Panc1 (cell line): ENCODE results near the gene ENO1. TPM values are rescaled to one million over a fixed set of nuclear protein-coding genes. Genes with fewer than 3 reads are reported as not detected.

ENCODE experiments used
- ATAC-seq: fragments of 200-7000 bp; cut with Tn5 transposase; 2 replicates; pipeline ENCODE4 v1.9.1; 2020; ENCODE audit warnings: mild to moderate bottlenecking, moderate library complexity
- BruUV-seq: library from RNA; stranded (reverse); fragments of 400-500 nt; replicated peaks from 2 replicates; lab custom pipeline; 2021; lab: Mats Ljungman, UMichigan
- CTCF ChIA-PET: fragments of 300-600 bp; sonication (Branson Sonifier 250); formaldehyde crosslinking; loops from one replicate; lab custom pipeline; 2022; ENCODE audit warnings: antibody characterized with exemption; lab: Charles Lee
- POLR2A ChIA-PET: fragments of 300-600 bp; sonication (Branson Sonifier 250); formaldehyde crosslinking; loops from one replicate; lab custom pipeline; 2022; ENCODE audit warnings: antibody characterized with exemption; lab: Charles Lee
- DNase-seq: peaks from one replicate; pipeline ENCODE4 v3.0.0-alpha.2; 2010; ENCODE audit warnings: low read depth, low spot score
- H3K27ac ChIP-seq: 2 replicates; pipeline ENCODE4 v1.5.1; 2011; ENCODE audit warnings: mild to moderate bottlenecking, low read length, inconsistent platforms
- H3K27me3 ChIP-seq: fragments of 200-500 bp; sonication (Bioruptor generic); 2 replicates; pipeline ENCODE4 v1.6.0; 2014; ENCODE audit warnings: low read length, inconsistent platforms; ENCODE audit not compliant: control insufficient read depth, insufficient read depth
- H3K36me3 ChIP-seq: fragments of 200-500 bp; sonication (Bioruptor generic); 2 replicates; pipeline ENCODE4 v1.5.1; 2014; ENCODE audit warnings: inconsistent platforms, mild to moderate bottlenecking, low read length, moderate library complexity; ENCODE audit not compliant: control insufficient read depth, insufficient read depth
- H3K4me1 ChIP-seq: 2 replicates; pipeline ENCODE4 v1.5.1; 2011; ENCODE audit warnings: inconsistent platforms, mild to moderate bottlenecking, low read length, moderate library complexity; ENCODE audit not compliant: control insufficient read depth, insufficient read depth
- H3K4me3 ChIP-seq, 2 experiments: 2 replicates each; pipeline ENCODE4 v1.5.1; 2011 to 2012; ENCODE audit warnings: low read depth in 2 of 2, low read length in 2 of 2, mild to moderate bottlenecking in 2 of 2, inconsistent platforms in 1 of 2, moderate library complexity in 1 of 2
- H3K9me3 ChIP-seq: fragments of 200-500 bp; sonication (Bioruptor generic); 2 replicates; pipeline ENCODE4 v1.5.1; 2014; ENCODE audit warnings: low read depth, mild to moderate bottlenecking, inconsistent platforms, low read length, moderate library complexity; ENCODE audit not compliant: control insufficient read depth, insufficient read depth
- CTCF ChIP-seq: fragments of 450-650 bp; IDR thresholded peaks from 2 replicates; pipeline ENCODE4 v1.5.1; 2017; ENCODE audit warnings: mild to moderate bottlenecking
- POLR2AphosphoS5 ChIP-seq: IDR thresholded peaks from 2 replicates; pipeline ENCODE4 v1.6.1; 2012; ENCODE audit warnings: mild to moderate bottlenecking, low read depth, low read length, moderate library complexity
- SIN3A ChIP-seq: IDR thresholded peaks from 2 replicates; pipeline ENCODE4 v1.6.1; 2012; ENCODE audit warnings: low read depth, mild to moderate bottlenecking, low read length, moderate library complexity, borderline replicate concordance; ENCODE audit not compliant: insufficient read depth
- TCF7L2 ChIP-seq: IDR thresholded peaks from 2 replicates; pipeline ENCODE4 v1.6.1; 2011; ENCODE audit warnings: mild to moderate bottlenecking, low read depth, low read length, inconsistent platforms
- in situ Hi-C: cut with HindIII; loops from 2 replicates; pipeline ENCODE4 v1.10.0; 2016; ENCODE audit warnings: low sequenced_read_pairs, low pct_unique_long_range_greater_than_20kb
- intact Hi-C: fragments of 100-400 bp; cut with micrococcal nuclease; formaldehyde crosslinking; loops from one replicate; pipeline ENCODE4 v1.10.0; 2022; ENCODE audit not compliant: unreplicated experiment
- total RNA-seq: library from RNA; stranded (reverse); gene quantifications from one replicate; pipeline ENCODE4 v1.2.1, GENCODE V29; 2021; ENCODE audit not compliant: unreplicated experiment
- TF ChIP-seq, protein P1 (sequence below), 2 experiments: IDR thresholded peaks; 2 replicates each; pipeline ENCODE4 v1.6.1; 2011 to 2012; ENCODE audit warnings: low read depth in 2 of 2, control low read depth in 1 of 2, low read length in 1 of 2, mild to moderate bottlenecking in 1 of 2, moderate library complexity in 1 of 2; ENCODE audit not compliant: insufficient read depth in 1 of 2

Gene ENO1
- total RNA-seq, 1 experiment from 2014 or later: 2,480 TPM

DNA sequence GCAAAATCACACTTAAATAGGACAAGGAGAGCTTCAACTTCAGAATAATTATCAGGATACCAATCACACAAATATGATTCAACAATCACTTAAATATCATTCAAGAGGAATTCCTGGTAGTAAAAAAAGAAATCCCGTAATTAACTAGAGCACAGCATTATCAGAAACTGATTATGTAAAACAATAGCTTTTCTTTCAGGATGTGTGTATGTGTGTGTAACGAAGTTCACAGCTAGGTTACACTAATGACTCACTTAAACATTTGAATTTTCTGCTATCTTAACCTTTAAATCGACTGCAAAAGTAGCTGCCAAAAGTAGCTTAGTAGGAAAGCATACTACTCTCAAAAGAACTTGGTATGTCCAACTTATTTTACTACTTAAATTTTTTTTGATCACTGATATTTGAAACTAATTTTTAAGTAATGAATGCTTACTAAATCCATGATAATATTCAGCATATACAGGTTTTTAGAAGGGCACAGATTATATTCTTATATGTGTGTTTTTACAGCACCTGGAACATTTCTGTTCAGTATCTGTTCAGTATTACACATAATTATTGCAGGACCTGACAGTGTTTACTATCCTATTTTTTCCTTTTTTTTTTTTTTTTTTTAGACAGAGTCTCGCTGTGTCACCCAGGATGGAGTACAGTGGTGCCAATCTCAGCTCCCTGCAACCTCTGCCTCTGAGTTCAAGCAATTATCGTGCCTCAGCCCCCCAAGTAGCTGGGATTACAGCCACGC, 65.3 kb downstream of the ENO1 start:
- intact Hi-C loops (no loop called here), in situ Hi-C loops (no loop called here)
- no peak for TF ChIP-seq POLR2AphosphoS5
- no peak for TF ChIP-seq CTCF
- TF ChIP-seq SIN3A: no peak
- TF ChIP-seq, protein P1, sequence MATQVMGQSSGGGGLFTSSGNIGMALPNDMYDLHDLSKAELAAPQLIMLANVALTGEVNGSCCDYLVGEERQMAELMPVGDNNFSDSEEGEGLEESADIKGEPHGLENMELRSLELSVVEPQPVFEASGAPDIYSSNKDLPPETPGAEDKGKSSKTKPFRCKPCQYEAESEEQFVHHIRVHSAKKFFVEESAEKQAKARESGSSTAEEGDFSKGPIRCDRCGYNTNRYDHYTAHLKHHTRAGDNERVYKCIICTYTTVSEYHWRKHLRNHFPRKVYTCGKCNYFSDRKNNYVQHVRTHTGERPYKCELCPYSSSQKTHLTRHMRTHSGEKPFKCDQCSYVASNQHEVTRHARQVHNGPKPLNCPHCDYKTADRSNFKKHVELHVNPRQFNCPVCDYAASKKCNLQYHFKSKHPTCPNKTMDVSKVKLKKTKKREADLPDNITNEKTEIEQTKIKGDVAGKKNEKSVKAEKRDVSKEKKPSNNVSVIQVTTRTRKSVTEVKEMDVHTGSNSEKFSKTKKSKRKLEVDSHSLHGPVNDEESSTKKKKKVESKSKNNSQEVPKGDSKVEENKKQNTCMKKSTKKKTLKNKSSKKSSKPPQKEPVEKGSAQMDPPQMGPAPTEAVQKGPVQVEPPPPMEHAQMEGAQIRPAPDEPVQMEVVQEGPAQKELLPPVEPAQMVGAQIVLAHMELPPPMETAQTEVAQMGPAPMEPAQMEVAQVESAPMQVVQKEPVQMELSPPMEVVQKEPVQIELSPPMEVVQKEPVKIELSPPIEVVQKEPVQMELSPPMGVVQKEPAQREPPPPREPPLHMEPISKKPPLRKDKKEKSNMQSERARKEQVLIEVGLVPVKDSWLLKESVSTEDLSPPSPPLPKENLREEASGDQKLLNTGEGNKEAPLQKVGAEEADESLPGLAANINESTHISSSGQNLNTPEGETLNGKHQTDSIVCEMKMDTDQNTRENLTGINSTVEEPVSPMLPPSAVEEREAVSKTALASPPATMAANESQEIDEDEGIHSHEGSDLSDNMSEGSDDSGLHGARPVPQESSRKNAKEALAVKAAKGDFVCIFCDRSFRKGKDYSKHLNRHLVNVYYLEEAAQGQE (IDR thresholded peaks at IDR 0.05; ENCODE audit: insufficient read depth in 1 of 2, low read depth in 2 of 2, low read length in 1 of 2): no peak
- DNase-seq: no peak
- no peaks in the 10 kb centered on the region for H3K9me3 ChIP-seq
- H3K4me3 ChIP-seq: no peak overlapping the region
- no peak for ATAC-seq
- no peaks in the 10 kb centered on the region for H3K27me3 ChIP-seq
- CTCF ChIA-PET: interaction anchor here (1.2 kb wide), 1 partner anchor 36 kb away, joined by 6 read pairs; no protein-coding TSS in a partner anchor
- POLR2A ChIA-PET: interaction anchor here (0.6 to 1.0 kb wide), 2 partner anchors 9 to 71 kb away, joined by 3 to 4 read pairs; no protein-coding TSS in a partner anchor
- no peaks in the 10 kb centered on the region; the same call in 1 of the 2 replicates for H3K36me3 ChIP-seq
- no TSS peak for BruUV-seq
- peaks cover 36% of the 10 kb centered on the region for H3K4me1 ChIP-seq
- H3K27ac ChIP-seq: peak overlapping the region; percentile 34; the same call in 1 of the 2 replicates

DNA sequence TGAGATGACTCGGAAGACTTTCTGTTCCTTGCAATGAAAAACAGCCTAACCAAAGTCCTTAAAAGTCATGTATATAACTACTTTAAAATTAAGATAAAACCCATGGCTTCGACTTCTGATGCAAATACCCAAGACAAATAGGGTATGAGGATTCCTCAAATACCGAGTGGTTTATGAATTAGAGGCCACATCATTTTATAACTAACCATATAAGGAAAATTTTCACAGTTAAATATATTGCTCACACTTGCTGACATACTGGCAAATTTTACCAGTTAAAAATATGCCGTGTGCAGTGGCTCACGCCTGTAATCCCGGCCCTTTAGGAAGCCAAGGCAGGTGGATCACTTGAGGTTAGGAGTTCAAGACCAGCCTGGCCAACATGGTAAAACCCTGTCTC, 66.4 kb downstream of the ENO1 start:
- Histone ChIP-seq H3K27ac (no peak overlapping the region), H3K36me3 (no peaks in the 10 kb centered on the region; the same call in 1 of the 2 replicates), H3K27me3 (no peaks in the 10 kb centered on the region), H3K9me3 (no peaks in the 10 kb centered on the region), H3K4me3 (no peak overlapping the region), H3K4me1 (peaks cover 35% of the 10 kb centered on the region)
- intact Hi-C loops (no loop called here), in situ Hi-C loops (no loop called here)
- CTCF ChIA-PET: interaction anchor here (0.5 kb wide), 1 partner anchor 142 kb away, joined by 7 read pairs; no protein-coding TSS in a partner anchor
- POLR2A ChIA-PET: interaction anchor here (1.0 kb wide), 1 partner anchor 70 kb away, joined by 3 read pairs; no protein-coding TSS in a partner anchor
- ATAC-seq (no peak), DNase-seq (no peak)
- no TSS peak for BruUV-seq
- TF ChIP-seq, protein P1 (IDR thresholded peaks at IDR 0.05; ENCODE audit: insufficient read depth in 1 of 2, low read depth in 2 of 2, low read length in 1 of 2): no peak
- no peak for TF ChIP-seq TCF7L2
- TF ChIP-seq POLR2AphosphoS5: no peak
- TF ChIP-seq CTCF: no peak
- no peak for TF ChIP-seq SIN3A
